Activated CD4-positive, alpha-beta T cell treated with anti-CD3 and anti-CD28 coated beads, Interleukin-2, amount 50 U/mL, for 1 hour (primary cell): ENCODE measurements around the gene TDO2.
"Not testable (repeated sequence)": the region's sequence is repeated elsewhere in the genome, so short reads cannot be mapped to it uniquely, and the experiment has no call there.

Source experiments
- DNase-seq: peaks from one replicate; pipeline ENCODE4 v3.0.0-alpha.2; 2020

TDO2 gene

DNA sequence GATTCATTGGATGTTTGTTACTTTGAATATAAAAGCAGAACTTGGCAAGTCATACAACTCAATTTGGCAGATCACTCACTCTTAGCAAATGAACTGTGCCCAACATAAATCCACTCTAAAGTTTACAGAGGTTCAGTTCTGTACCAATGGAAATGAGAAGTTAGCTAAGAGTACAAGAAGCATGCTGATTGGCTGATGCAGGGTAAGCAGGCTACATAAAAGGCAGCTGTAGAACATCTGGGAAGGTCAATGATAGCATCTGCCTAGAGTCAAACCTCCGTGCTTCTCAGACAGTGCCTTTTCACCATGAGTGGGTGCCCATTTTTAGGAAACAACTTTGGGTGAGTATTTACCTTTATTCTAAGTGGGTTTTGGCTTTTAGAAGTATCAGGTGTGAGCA lies at the start of gene TDO2:
TDO2 (plus strand) TSS at position 244 of the 400 bp plus-strand sequence; CDS start at position 307, 63 bp downstream.
- no peak for DNase-seq

DNA sequence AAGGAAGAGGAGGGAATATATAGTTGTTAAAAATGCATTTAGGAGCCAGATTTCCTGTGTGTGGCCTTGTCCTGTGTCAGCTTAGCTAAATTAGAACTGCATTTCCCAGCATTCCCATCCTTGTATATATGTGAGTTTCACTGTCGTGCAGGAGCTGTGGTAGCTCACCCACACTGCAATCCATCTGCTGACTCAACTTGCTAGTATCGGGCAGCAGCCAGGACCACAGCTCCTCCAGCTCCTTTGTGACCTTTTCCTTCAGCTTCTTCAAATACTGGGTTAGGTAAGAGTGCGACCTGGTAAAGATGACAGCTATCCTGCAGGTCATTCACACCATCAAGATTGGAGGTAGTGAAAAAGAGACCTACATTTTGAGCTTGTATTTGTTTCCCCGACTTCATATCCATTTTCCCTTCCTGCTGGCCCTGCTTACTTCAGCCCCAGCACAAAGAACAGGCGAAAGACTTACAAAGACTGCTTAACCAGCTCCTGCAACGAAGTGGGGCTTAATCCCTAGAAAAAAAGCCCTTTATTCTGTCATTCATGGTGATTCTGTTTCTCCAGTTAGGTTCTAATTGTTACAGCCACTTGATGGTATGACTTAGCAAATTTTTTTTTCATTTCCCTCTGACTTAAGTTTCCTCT lies 48.8 kb upstream of the TDO2 start:
- no peak for DNase-seq

DNA sequence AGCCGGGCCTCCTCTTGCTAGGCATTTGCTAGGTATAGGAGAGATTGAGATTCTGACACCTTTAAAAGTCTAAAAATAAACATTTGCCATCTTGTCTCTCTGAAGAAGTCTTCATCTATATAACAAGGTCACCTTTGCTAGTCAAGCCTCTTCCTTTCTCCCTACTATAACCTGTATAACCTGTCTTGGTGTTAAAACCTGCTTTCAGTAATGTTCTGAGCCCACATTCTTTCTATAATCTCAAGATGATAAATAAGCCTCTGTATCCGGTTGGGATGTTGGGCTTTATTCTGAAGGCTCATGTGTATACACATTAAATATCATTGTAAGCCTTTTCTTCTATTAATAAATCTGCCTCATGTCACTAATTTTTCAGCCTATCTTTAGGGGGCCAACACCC lies 47.6 kb upstream of the TDO2 start:
- DNase-seq, result no peak

DNA sequence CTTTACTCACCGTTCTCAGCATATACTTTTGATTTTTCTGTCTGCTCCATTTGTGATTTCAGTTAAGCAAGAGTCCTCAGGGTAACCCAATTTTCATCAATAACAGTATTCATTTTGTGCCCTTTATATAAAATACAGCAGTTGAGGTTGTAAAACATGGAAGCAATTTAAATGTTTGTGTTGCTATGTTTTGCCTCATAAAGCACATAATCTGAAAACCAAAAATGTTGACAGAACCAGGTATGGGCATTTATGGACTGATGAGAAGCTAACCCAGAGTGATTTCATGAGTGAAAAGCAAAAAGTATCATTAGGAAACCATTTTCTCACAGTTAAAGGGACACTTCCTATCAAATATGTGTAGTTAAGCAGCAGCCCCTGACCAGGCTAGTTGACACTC lies 37.3 kb upstream of the TDO2 start, which contains the start of gene ASIC5:
ASIC5 (minus strand) TSS at position 101 of the 400 bp plus-strand sequence; CDS start at position 50, 51 bp downstream.
- no peak for DNase-seq

DNA sequence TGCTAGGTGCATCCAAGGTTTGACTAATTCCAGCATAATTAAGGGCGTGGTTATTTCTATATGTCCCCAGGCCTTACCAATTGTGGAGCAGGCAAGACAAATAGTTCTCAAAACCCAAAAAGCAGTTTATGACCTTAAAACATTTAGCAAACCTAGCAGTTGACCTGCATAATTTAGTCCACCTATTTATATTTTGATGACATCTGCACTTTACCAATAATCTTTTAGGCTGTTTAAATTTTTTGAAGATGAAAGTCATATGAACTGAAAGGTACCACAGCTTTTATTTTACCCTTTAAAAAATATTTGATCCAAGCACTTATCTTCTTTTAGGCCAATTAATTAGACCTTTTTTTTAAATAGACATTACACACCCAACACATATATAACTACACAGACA lies 27.6 kb upstream of the TDO2 start:
- DNase-seq, result no peak

DNA sequence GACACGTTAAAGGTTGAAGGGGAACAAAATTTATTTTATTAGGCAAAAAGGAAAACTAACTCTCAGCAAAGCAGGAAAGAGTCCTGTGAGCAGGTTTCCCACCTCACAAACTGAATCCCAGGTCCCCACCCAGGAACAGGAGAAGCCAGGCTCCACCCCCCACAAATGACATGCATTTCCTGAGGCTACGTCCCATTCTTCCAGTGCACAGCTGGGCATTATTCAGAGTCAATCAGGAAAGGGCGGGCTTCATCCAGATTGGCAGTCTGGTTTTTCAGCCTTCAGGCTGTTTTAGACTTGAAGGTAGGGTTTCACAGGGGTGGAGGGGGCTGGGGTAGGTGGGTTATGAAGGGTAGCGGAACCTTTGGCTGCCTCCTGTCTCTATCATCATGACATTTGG lies 25.5 kb upstream of the TDO2 start:
- no peak for DNase-seq

DNA sequence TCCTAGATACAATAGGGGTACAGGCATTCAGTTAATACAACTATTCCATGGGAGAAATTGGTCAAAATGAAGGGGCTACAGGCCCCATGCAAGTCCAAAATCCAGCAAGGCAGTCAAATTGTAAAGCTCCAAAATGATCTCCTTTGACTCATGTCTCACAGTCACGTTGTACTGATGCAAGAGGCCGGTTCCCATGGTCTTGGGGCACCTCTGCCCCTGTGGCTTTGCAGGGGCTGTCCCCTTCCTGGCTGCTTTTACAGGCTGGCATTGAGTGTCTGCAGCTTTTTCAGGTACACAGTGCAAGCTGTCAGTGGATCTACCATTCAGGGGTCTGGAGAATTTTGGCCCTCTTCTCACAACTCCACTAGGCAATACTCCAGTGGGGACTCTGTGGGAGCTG lies 24.9 kb upstream of the TDO2 start:
- no peak for DNase-seq

GRCh38 chr4:155879767-155880166 lies 23.7 kb upstream of the TDO2 start:
- DNase-seq, result no peak

DNA sequence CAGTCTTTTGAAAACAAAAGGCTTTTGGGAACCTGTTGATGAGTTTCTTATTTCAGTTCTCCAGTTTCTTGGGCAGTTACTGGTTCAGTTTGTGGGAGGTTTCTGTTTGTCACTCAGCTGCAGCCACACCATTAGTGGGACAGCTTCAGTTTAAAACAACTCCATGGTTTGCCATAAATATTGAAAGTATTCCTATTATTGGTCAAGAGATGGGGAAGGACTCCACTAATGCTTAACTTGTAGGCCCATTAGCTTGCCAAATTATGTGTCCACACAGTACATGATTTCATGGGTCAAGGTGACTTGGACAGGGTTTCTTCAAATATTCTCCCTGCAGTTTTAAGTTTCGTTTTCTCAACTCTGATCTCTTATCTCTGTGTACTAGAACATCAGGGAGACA lies 21.9 kb upstream of the TDO2 start:
- DNase-seq, result no peak

DNA sequence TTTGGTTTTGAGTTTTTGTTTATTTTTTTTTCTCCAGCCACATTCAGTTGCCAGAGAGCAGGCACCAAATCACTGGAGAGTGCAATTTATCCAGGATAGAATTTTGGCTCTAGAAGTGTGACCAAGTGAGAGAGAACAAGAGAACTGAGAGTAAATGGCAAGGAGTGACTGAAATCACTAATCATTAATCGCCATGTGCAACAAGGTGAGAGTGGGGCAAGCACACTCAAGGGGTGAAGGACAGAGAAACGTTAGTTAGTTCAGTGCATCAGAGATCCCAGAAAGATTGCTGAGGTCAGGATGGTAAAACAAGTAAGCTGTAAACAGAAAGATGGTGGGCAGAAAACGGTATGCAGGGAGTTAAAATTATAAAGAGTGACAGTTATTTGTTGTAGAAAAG lies 19.6 kb upstream of the TDO2 start:
- DNase-seq, result no peak

GRCh38 chr4:155885666-155886065 lies 17.8 kb upstream of the TDO2 start:
- DNase-seq, result no peak

DNA sequence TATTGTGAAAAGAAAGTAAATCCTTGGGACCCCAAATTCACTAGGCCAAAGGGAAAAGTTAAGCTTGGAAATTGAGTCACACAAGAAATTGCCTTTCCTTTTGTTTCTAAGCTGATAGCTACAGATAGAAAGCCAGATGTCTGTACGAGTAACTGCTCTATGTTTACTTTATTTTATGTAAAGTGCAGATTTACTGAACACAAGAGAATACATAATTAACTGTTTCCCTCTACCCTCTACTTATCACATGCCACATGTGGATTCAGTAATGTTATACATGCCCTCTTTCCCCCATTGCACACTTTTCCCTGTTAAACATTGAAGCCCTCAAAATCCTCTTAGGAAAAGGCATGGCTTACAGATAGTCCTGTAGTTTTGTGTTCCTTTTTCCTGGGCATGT lies 16.5 kb upstream of the TDO2 start:
- no peak for DNase-seq

DNA sequence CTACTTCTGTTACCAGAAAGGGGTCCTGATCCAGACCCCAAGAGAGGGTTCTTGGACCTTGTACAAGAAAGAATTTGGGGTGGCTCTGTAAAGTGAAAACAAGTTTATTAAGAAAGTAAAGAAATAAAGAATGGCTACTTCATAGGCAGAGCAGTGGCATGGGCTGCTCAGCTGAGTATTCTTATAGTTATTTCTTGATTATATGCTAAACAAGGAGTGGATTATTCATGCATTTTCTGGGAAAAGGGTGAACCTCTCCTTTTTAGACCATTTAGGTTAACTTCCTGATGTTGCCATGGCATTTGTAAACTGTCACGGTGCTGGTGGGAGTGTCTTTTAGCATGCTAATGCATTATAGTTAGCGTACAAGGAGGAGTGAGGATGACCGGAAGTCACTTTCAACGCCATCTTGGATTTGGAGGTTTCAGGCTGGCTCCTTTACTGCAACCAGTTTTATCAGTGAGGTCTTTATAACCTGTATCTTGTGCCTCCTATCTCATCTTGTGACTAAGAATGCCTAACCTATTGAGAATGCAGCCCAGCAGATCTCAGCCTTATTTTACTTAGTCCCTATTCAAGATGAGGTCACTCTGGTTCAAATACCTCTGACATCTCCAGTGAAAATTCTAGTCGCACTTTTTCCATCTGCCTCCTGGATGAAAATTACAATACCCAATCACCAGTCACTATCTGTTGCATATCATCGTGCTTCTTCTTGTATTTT lies 15.5 kb upstream of the TDO2 start:
- no peak for DNase-seq

DNA sequence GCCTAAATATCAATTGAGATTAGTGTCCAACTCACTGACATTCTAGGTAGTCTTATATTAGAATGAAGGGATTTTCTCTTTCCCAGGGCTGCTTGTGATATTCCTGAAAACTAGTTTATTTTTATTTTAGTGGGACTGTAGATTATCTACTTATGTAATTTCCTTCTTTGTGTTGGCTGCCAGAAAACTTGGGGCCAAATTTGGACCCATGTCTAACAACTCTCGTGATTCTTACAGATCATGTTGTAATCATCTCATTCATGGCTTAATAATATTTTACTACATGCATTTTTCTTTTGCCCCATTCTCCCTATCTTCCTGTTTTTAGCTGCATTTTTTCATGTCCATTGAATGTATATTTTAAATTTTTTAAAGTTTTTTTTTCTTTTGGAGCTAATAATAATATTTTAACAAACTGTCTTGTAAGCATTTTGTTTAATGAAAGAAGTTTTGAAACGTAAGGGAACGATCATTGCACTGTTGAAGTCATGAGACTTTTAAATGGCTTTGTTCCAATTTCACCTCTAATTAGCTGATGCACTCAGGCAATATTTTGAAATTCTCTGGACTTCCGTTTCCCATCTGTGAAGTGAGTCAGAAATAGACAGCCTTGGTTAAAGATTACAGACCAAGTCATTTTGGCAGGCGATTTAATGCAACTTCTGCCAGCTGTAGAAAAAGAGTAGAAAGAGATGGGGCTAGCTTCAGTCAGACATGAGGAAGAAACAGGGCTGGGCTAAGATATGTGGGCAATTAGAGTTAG lies 14.3 kb upstream of the TDO2 start:
- DNase-seq, result no peak

GRCh38 chr4:155889946-155890345 lies 13.6 kb upstream of the TDO2 start:
- no peak for DNase-seq

DNA sequence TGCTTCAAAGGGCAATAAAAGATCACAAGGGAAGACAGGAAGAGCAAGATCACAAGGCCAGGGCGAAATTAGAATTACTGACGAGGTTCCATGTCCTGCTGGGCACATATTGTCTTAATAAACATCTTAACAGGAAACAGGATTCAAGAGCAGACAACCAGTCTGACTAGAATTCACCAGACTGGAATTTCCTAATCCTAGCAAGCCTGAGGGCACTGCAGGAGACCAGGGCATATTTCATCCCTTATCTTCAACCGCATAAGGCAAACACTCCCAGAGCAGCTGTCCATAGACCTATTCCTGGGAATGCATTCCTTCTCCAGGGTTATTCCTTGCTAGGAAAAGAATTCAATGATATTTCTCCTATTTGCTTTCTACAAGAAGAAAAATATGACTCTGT lies 12.4 kb upstream of the TDO2 start:
- DNase-seq, result no peak

DNA sequence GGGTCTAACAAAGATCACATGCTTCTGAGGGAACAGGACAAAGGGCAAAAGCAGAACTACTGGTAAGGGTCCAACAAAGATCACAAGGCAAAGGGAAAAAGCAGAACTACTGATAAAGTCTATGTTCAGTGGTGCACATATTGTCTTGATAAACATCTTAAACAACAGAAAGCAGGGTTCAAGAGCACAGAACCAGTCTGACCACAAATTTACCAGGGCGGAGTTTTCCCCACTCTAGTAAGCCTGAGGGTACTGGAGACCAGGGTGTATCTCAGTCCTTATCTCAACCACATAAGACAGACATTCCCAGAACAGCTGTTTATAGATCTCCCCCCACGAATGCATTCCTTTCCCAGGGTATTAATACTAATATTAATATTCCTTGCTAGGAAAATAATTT lies 5.1 kb upstream of the TDO2 start:
- DNase-seq, result not testable (repeated sequence)

DNA sequence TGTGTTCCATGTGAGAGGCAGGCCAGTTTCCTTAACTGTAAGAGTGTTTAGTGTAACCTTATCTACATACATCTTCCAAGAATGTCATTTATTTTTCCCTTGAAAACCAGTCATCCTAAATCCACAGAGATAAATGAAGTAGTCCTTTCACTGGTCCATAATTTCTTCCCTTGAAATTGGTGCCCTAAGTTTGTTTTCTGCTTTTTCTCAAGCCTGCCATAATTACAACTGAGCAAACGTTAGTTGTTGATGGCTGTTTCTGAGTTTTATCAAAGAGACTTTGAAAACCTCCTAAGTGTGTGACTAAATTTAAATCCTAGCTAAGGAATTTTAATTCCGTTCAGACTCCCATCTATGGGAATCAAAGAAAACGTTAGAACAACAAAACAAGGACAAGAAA lies 3.6 kb upstream of the TDO2 start:
- DNase-seq, result no peak

DNA sequence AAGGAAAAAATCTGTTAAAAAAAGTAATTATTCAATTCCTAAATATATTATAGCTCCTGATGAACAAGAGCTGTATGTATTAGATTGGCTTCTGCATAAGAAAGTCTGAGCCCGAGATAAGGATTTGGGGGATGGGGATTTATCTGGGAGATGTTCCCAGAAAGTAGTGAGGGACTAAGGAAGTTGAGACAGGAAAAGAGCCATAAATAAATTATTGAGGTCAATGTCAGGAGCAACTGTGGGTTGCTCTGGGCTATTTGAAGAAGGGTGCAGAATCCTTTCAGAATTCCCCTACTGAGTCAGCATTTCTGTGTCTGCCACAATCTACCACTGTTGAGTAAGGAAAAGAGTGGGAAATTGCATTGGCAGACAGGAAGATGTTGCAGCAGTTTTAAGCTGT lies 3.1 kb upstream of the TDO2 start:
- no peak for DNase-seq

DNA sequence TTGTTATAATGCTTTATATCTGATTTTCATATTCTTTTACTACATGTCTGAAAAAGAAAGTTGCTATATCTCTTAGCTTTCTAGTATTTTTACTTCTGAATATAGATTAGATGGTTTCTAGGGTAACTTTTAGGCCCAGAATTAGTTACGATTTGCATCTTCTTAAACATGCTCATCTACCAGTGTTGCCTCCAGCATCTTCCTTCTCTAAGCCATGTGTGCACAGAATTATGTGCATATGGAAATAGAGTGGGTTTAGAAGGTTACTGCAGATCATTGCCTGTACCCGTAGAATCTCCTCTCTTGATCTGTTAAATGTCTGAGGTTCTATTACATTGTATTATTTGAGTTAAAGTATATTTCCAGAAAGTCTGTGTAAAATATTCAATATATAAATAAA lies 2.5 kb upstream of the TDO2 start:
- no peak for DNase-seq

- DNase-seq, result no peak
Measured at GRCh38 chr4:155904331-155904730, 835 bp downstream of the TDO2 start.

GRCh38 chr4:155906554-155907247 lies 3.2 kb downstream of the TDO2 start:
- no peak for DNase-seq

- no peak for DNase-seq
Measured at GRCh38 chr4:155907556-155907955, 4.1 kb downstream of the TDO2 start.
